Measurements from ENCODE around the gene C15orf39.

- TF ChIP-seq, protein P1, sequence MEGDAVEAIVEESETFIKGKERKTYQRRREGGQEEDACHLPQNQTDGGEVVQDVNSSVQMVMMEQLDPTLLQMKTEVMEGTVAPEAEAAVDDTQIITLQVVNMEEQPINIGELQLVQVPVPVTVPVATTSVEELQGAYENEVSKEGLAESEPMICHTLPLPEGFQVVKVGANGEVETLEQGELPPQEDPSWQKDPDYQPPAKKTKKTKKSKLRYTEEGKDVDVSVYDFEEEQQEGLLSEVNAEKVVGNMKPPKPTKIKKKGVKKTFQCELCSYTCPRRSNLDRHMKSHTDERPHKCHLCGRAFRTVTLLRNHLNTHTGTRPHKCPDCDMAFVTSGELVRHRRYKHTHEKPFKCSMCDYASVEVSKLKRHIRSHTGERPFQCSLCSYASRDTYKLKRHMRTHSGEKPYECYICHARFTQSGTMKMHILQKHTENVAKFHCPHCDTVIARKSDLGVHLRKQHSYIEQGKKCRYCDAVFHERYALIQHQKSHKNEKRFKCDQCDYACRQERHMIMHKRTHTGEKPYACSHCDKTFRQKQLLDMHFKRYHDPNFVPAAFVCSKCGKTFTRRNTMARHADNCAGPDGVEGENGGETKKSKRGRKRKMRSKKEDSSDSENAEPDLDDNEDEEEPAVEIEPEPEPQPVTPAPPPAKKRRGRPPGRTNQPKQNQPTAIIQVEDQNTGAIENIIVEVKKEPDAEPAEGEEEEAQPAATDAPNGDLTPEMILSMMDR (conservative IDR thresholded peaks at IDR 0.05) = no peak
- no peak for TF ChIP-seq EZH2 (IDR thresholded peaks at IDR 0.05; ENCODE audit: low read depth)
Measured at GRCh38 chr15:75212200-75212858, 10.6 kb downstream of the C15orf39 start.
